CD14-positive monocyte (primary cell): ENCODE results near the gene KIF26A. TPM values are rescaled to one million over a fixed set of nuclear protein-coding genes. Genes with fewer than 3 reads are reported as not detected.

Experiments
- DNase-seq, 3 donors: peaks; one replicate each; pipeline ENCODE4 v3.0.0-alpha.2; 2011 to 2022
- H2AFZ ChIP-seq: 2 replicates; pipeline ENCODE4 v1.6.0; 2012; ENCODE audit warnings: mild to moderate bottlenecking, low read depth, low read length, inconsistent platforms; ENCODE audit not compliant: insufficient read depth, poor library complexity, severe bottlenecking
- H3K27ac ChIP-seq, 2 donors: 1 replicate in 1 of 2; 2 replicates in 1 of 2; pipeline ENCODE4 v1.5.1; 2012 to 2013; ENCODE audit warnings: low read length in 2 of 2, control low read depth in 1 of 2, inconsistent platforms in 1 of 2, low read depth in 1 of 2, mild to moderate bottlenecking in 1 of 2
- H3K27me3 ChIP-seq, 2 donors: one replicate each; pipeline versions ENCODE4 v1.6.0 to v1.6.1; 2011 to 2013; ENCODE audit warnings: low read length in 2 of 2; ENCODE audit not compliant: control insufficient read depth in 2 of 2, insufficient read depth in 2 of 2
- H3K36me3 ChIP-seq, 2 donors: replicated peaks in 1 of 2; 1 replicate in 1 of 2; 2 replicates in 1 of 2; pipeline versions ENCODE4 v1.5.1 to v1.6.1; 2012 to 2013; ENCODE audit warnings: low read length in 2 of 2, control low read depth in 1 of 2, inconsistent platforms in 1 of 2, mild to moderate bottlenecking in 1 of 2; ENCODE audit not compliant: insufficient read depth in 2 of 2, control insufficient read depth in 1 of 2
- H3K4me1 ChIP-seq, 2 donors: 1 replicate in 1 of 2; 2 replicates in 1 of 2; pipeline versions ENCODE4 v1.5.1 to v1.6.1; 2012 to 2013; ENCODE audit warnings: low read length in 2 of 2, control low read depth in 1 of 2, inconsistent platforms in 1 of 2, mild to moderate bottlenecking in 1 of 2, moderate library complexity in 1 of 2; ENCODE audit not compliant: insufficient read depth in 2 of 2, control insufficient read depth in 1 of 2
- H3K4me2 ChIP-seq: replicated peaks from 2 replicates; pipeline ENCODE3; 2012; ENCODE audit warnings: low read length, moderate library complexity, mild to moderate bottlenecking; ENCODE audit not compliant: poor library complexity, severe bottlenecking; ENCODE audit errors: extremely low read depth
- H3K4me3 ChIP-seq, 3 experiments: fragments of 200-600 bp in 1 of 3; sonication (generic) in 1 of 3; replicated peaks in 1 of 3; 1 replicate in 2 of 3; 2 replicates in 1 of 3; pipeline ENCODE4 v1.5.1; 2011 to 2013; ENCODE audit warnings: low read length in 3 of 3, mild to moderate bottlenecking in 3 of 3, control low read depth in 2 of 3, low read depth in 2 of 3, inconsistent platforms in 1 of 3, moderate library complexity in 1 of 3
- H3K79me2 ChIP-seq: 2 replicates; pipeline ENCODE4 v1.6.0; 2012; ENCODE audit warnings: mild to moderate bottlenecking, control low read depth, inconsistent platforms, low read length, moderate library complexity; ENCODE audit not compliant: insufficient read depth
- H3K9ac ChIP-seq: 2 replicates; pipeline ENCODE4 v1.6.0; 2017; ENCODE audit warnings: low read length, mild to moderate bottlenecking; ENCODE audit not compliant: insufficient read depth, poor library complexity, severe bottlenecking
- H3K9me3 ChIP-seq, 2 donors: replicated peaks in 1 of 2; 1 replicate in 1 of 2; 2 replicates in 1 of 2; pipeline versions ENCODE4 v1.5.1 to v1.6.1; 2012 to 2013; ENCODE audit warnings: low read length in 2 of 2, control low read depth in 1 of 2; ENCODE audit not compliant: control insufficient read depth in 1 of 2, insufficient read depth in 1 of 2
- H4K20me1 ChIP-seq: 2 replicates; pipeline ENCODE4 v1.6.0; 2012; ENCODE audit warnings: mild to moderate bottlenecking, low read length, control low read depth, moderate library complexity; ENCODE audit not compliant: insufficient read depth
- H3K27ac Mint-ChIP-seq, 7 donors: one replicate each; pipeline ENCODE4 v1.8.0; 2020; ENCODE audit warnings: mild to moderate bottlenecking in 7 of 7, mixed read lengths in 7 of 7, moderate library complexity in 6 of 7, inconsistent platforms in 2 of 7
- H3K27me3 Mint-ChIP-seq, 3 donors: one replicate each; pipeline ENCODE4 v1.8.0; 2021 to 2022; ENCODE audit warnings: low read depth in 3 of 3, mild to moderate bottlenecking in 3 of 3, mixed read lengths in 3 of 3, moderate library complexity in 3 of 3, inconsistent platforms in 1 of 3
- H3K36me3 Mint-ChIP-seq, 2 donors: one replicate each; pipeline ENCODE4 v1.8.0; 2020; ENCODE audit warnings: mixed read lengths in 2 of 2, inconsistent platforms in 1 of 2, mild to moderate bottlenecking in 1 of 2
- H3K4me1 Mint-ChIP-seq: one replicate; pipeline ENCODE4 v1.8.0; 2020; ENCODE audit warnings: mild to moderate bottlenecking, mixed read lengths
- H3K4me3 Mint-ChIP-seq, 2 donors: one replicate each; pipeline ENCODE4 v1.8.0; 2020; ENCODE audit warnings: mild to moderate bottlenecking in 2 of 2, mixed read lengths in 2 of 2, moderate library complexity in 1 of 2
- H3K9me3 Mint-ChIP-seq, 7 donors: one replicate each; pipeline ENCODE4 v1.8.0; 2020 to 2022; ENCODE audit warnings: mixed read lengths in 7 of 7, mild to moderate bottlenecking in 6 of 7, moderate library complexity in 6 of 7, inconsistent platforms in 2 of 7
- CTCF ChIP-seq: fragments of 200-600 bp; IDR thresholded peaks from one replicate; pipeline ENCODE4 v1.8.0; 2022; ENCODE audit warnings: antibody characterized with exemption, mild to moderate bottlenecking
- WGBS: methylation state at CpG from one replicate; pipeline ENCODE4 v1.1.5; 2013; ENCODE audit warnings: missing lambda C conversion rate; ENCODE audit not compliant: insufficient coverage; 5-methylcytosine and 5-hydroxymethylcytosine counted together
- intact Hi-C, 2 donors: fragments of 100-400 bp; cut with micrococcal nuclease; formaldehyde crosslinking; loops; one replicate each; pipeline versions ENCODE4 v1.15.0 to v1.15.1; 2023
- polyA plus RNA-seq, 3 donors: library from polyadenylated mRNA; depleted of rRNA in 1 of 3; unstranded in 2 of 3; stranded (reverse) in 1 of 3; fragments of 300-500 nt in 2 of 3; fragments of >200 nt in 1 of 3; fragmentation: Illumina TruSeq in 2 of 3; gene quantifications; 1 replicate in 2 of 3; 2 replicates in 1 of 3; pipeline ENCODE4 v1.2.3, GENCODE V29; 2012 to 2021

Gene KIF26A
- polyA plus RNA-seq, 3 donors = not detected

GRCh38 chr14:104101086-104101621 is 37.2 kb upstream of the KIF26A start:
- no peaks in the 10 kb centered on the region for H4K20me1 ChIP-seq
- no peaks in the 10 kb centered on the region for H3K36me3 Mint-ChIP-seq
- H3K79me2 ChIP-seq = no peaks in the 10 kb centered on the region
- no peak overlapping the region for H2AFZ ChIP-seq
- no peaks in the 10 kb centered on the region for H3K9me3 ChIP-seq
- no peaks in the 10 kb centered on the region for H3K9me3 Mint-ChIP-seq
- H3K4me3 Mint-ChIP-seq = no peak overlapping the region
- no peak for TF ChIP-seq CTCF
- no peaks in the 10 kb centered on the region for H3K4me1 ChIP-seq
- H3K27ac Mint-ChIP-seq = no peak overlapping the region
- no peak overlapping the region for H3K27ac ChIP-seq
- no peaks in the 10 kb centered on the region for H3K27me3 ChIP-seq
- H3K4me2 ChIP-seq = no peak overlapping the region
- no peaks in the 10 kb centered on the region for H3K4me1 Mint-ChIP-seq
- intact Hi-C loops = no loop called here
- H3K4me3 ChIP-seq = no peak overlapping the region
- peaks cover 0 to 4% (median 0%) of the 10 kb centered on the region in 3 donors for H3K27me3 Mint-ChIP-seq
- no peaks in the 10 kb centered on the region for H3K36me3 ChIP-seq
- no peak for DNase-seq
- H3K9ac ChIP-seq = no peak overlapping the region
- WGBS = 80% methylated on average over 9 of the region's 16 CpGs

GRCh38 chr14:104101651-104102281 is 36.6 kb upstream of the KIF26A start:
- no peak for DNase-seq
- no peak overlapping the region for H3K27ac ChIP-seq
- Mint-ChIP-seq H3K36me3 (no peaks in the 10 kb centered on the region), H3K9me3 (no peaks in the 10 kb centered on the region), H3K27me3 (peaks cover 0 to 4% (median 0%) of the 10 kb centered on the region in 3 donors), H3K27ac (no peak overlapping the region), H3K4me3 (no peak overlapping the region), H3K4me1 (no peaks in the 10 kb centered on the region)
- no peak for TF ChIP-seq CTCF
- no peaks in the 10 kb centered on the region for H4K20me1 ChIP-seq
- H2AFZ ChIP-seq = no peak overlapping the region
- H3K4me2 ChIP-seq = no peak overlapping the region
- H3K79me2 ChIP-seq = no peaks in the 10 kb centered on the region
- H3K4me1 ChIP-seq = no peaks in the 10 kb centered on the region
- H3K9ac ChIP-seq = no peak overlapping the region
- no peak overlapping the region for H3K4me3 ChIP-seq
- intact Hi-C loops = no loop called here
- 93% methylated on average over 10 of the region's 16 CpGs for WGBS
- H3K9me3 ChIP-seq = no peaks in the 10 kb centered on the region
- no peaks in the 10 kb centered on the region for H3K27me3 ChIP-seq
- H3K36me3 ChIP-seq = no peaks in the 10 kb centered on the region
